K562 (cell line): ENCODE data around the gene ATG12. TPM values are rescaled to one million over a fixed set of nuclear protein-coding genes. Genes with fewer than 3 reads are reported as not detected.

ENCODE experiments used
- ATAC-seq: fragments of 200-7000 bp; cut with Tn5 transposase; 3 replicates; pipeline ENCODE4 v1.9.1; 2020; ENCODE audit warnings: moderate library complexity
- BruUV-seq: library from RNA; stranded (reverse); fragments of 400-500 nt; replicated peaks from 2 replicates; lab custom pipeline; 2021; lab: Mats Ljungman, UMichigan
- CTCF ChIA-PET: fragments of 300-600 bp; formaldehyde crosslinking; extraction: SDS; loops from one replicate; lab custom pipeline; 2021; ENCODE audit warnings: low intra/inter-chr PET ratio; lab: Yijun Ruan, JAX
- POLR2A ChIA-PET: fragments of 300-600, 350-650 bp; sonication (Branson Sonifier 250); formaldehyde crosslinking; extraction: SDS; loops from one replicate; lab custom pipeline; 2021; ENCODE audit warnings: antibody characterized with exemption, inconsistent platforms; lab: Yijun Ruan, JAX
- DNase-seq, 4 experiments: peaks; one replicate each; pipeline versions ENCODE4 v3.0.0 to v3.0.0-alpha.2; 2011 to 2018; ENCODE audit warnings: low spot score in 3 of 4, mixed read lengths in 3 of 4; ENCODE audit errors: extremely low read depth in 1 of 4
- FAIRE-seq: peaks from 2 replicates; lab custom pipeline; 2011; peaks lifted over from hg19 to GRCh38; lab: Jason Lieb, UNC
- H2AFZ ChIP-seq: 2 replicates; pipeline ENCODE4 v1.6.0; 2011; ENCODE audit warnings: low read depth, low read length, control low read depth, inconsistent platforms
- H3K27ac ChIP-seq: fragments of 200-600 bp; 3 replicates; pipeline ENCODE4 v1.8.0; 2011; ENCODE audit warnings: low read depth, mild to moderate bottlenecking, control low read depth, inconsistent platforms, low read length, moderate library complexity, mixed read lengths; ENCODE audit errors: extremely low read depth
- H3K27me3 ChIP-seq, 2 experiments: fragments of 300-600 bp in 1 of 2; 2 replicates in 1 of 2; 3 replicates in 1 of 2; pipeline versions ENCODE4 v1.6.0 to v1.8.0; 2011; ENCODE audit warnings: inconsistent platforms in 2 of 2, low read length in 2 of 2, mild to moderate bottlenecking in 1 of 2, mixed read lengths in 1 of 2, moderate library complexity in 1 of 2; ENCODE audit not compliant: control insufficient read depth in 2 of 2, insufficient read depth in 2 of 2
- H3K36me3 ChIP-seq: fragments of 300-600 bp; 3 replicates; pipeline ENCODE4 v1.8.0; 2011; ENCODE audit warnings: mild to moderate bottlenecking, low read length, inconsistent platforms; ENCODE audit not compliant: control insufficient read depth, insufficient read depth
- H3K4me1 ChIP-seq, 2 experiments: fragments of 200-600 bp in 1 of 2; replicated peaks in 1 of 2; 2 replicates in 1 of 2; 3 replicates in 1 of 2; pipeline versions ENCODE4 v1.5.1 to v1.8.0; 2011; ENCODE audit warnings: inconsistent platforms in 2 of 2, low read length in 2 of 2, mild to moderate bottlenecking in 1 of 2, mixed read lengths in 1 of 2, moderate library complexity in 1 of 2; ENCODE audit not compliant: control insufficient read depth in 2 of 2, insufficient read depth in 2 of 2
- H3K4me2 ChIP-seq: 2 replicates; pipeline ENCODE4 v1.6.1; 2011; ENCODE audit warnings: low read length, control low read depth, inconsistent platforms, mixed read lengths; ENCODE audit not compliant: insufficient read depth
- H3K4me3 ChIP-seq: fragments of 200-600 bp; sonication (generic), shearing (Covaris generic); 2 replicates; pipeline ENCODE4 v1.5.1; 2016; ENCODE audit warnings: control low read depth, inconsistent platforms
- H3K79me2 ChIP-seq: fragments of 200-600 bp; 3 replicates; pipeline ENCODE4 v1.8.0; 2011; ENCODE audit warnings: low read length, inconsistent platforms; ENCODE audit not compliant: control insufficient read depth, insufficient read depth
- H3K9ac ChIP-seq, 2 experiments: 2 replicates each; pipeline versions ENCODE4 v1.6.0 to v1.6.1; 2011; ENCODE audit warnings: low read depth in 2 of 2, low read length in 2 of 2, control low read depth in 1 of 2, inconsistent platforms in 1 of 2, mild to moderate bottlenecking in 1 of 2, mixed read lengths in 1 of 2; ENCODE audit not compliant: insufficient read depth in 1 of 2
- H3K9me1 ChIP-seq: one replicate; pipeline ENCODE4 v1.6.0; 2011; ENCODE audit warnings: inconsistent platforms, mild to moderate bottlenecking, low read length, moderate library complexity; ENCODE audit not compliant: control insufficient read depth, insufficient read depth
- H3K9me3 ChIP-seq: replicated peaks from 2 replicates; pipeline ENCODE4 v1.5.1; 2011; ENCODE audit warnings: low read depth, low read length, inconsistent platforms; ENCODE audit not compliant: control insufficient read depth, insufficient read depth
- H4K20me1 ChIP-seq: replicated peaks from 2 replicates; pipeline ENCODE4 v1.6.1; 2011; ENCODE audit warnings: low read length, inconsistent platforms, mixed read lengths; ENCODE audit not compliant: control insufficient read depth, insufficient read depth
- CBX2 ChIP-seq: fragments of 200-600 bp; sonication (generic); IDR thresholded peaks from one replicate; pipeline ENCODE4 v1.6.1; 2012; ENCODE audit warnings: mild to moderate bottlenecking, low read length, inconsistent platforms; ENCODE audit not compliant: insufficient read depth, poor library complexity, severe bottlenecking
- E2F1 ChIP-seq: sonication (generic); formaldehyde crosslinking; IDR thresholded peaks from 2 replicates; pipeline ENCODE4 v1.8.1; 2023; ENCODE audit warnings: mild to moderate bottlenecking, missing genetic modification reagents, moderate library complexity
- KLF16 ChIP-seq: IDR thresholded peaks from 2 replicates; pipeline ENCODE4 v1.6.1; 2016; ENCODE audit warnings: antibody characterized with exemption
- SMARCE1 ChIP-seq: fragments of 450-650 bp; IDR thresholded peaks from 2 replicates; pipeline ENCODE4 v1.7.1; 2016; ENCODE audit warnings: mild to moderate bottlenecking
- ZNF354B ChIP-seq: fragments of 250-450 bp; sonication (Bioruptor Pico); IDR thresholded peaks from 2 replicates; pipeline ENCODE4 v1.4.0; 2020
- ZNF695 ChIP-seq: fragments of 450-650 bp; formaldehyde crosslinking; IDR thresholded peaks from 2 replicates; pipeline ENCODE4 v1.4.0; 2020; ENCODE audit warnings: mild to moderate bottlenecking, moderate library complexity
- ZNF785 ChIP-seq: fragments of 250-450 bp; sonication (Bioruptor Pico); IDR thresholded peaks from 2 replicates; pipeline ENCODE4 v1.4.0; 2020; ENCODE audit warnings: mild to moderate bottlenecking
- WGBS: fragments of 100-300 bp; shearing (Covaris generic); methylation state at CpG from one replicate; pipeline ENCODE4 v1.1.6; 2016; ENCODE audit warnings: low coverage, mixed read lengths; ENCODE audit not compliant: insufficient coverage; ENCODE audit errors: missing lambda C conversion rate; 5-methylcytosine and 5-hydroxymethylcytosine counted together
- in situ Hi-C: fragments of 300-500 bp; cut with MboI; formaldehyde crosslinking; loops from 4 replicates; pipeline ENCODE4 v1.15.0; 2018; ENCODE audit warnings: inconsistent platforms, mixed read lengths
- intact Hi-C: fragments of 100-400 bp; cut with micrococcal nuclease; formaldehyde crosslinking; loops from 2 replicates; pipeline ENCODE4 v1.14.2; 2022
- polyA plus RNA-seq, 8 experiments: library from polyadenylated mRNA; depleted of rRNA in 4 of 8; stranded (reverse) in 5 of 8; unstranded in 3 of 8; fragments of >200 nt; fragmentation: Nextera tagmentation in 2 of 8; fragmentation: Illumina TruSeq in 1 of 8; extraction: Ambion mirVana in 2 of 8; extraction: Trizol in 1 of 8; gene quantifications; 2 replicates each; pipeline versions ENCODE4 v1.2.1 to v1.2.3, GENCODE V29; 2011 to 2014; ENCODE audit warnings: inconsistent platforms in 1 of 8, missing spikeins in 1 of 8
- total RNA-seq, 7 experiments: library from RNA; depleted of rRNA in 6 of 7; stranded (reverse); fragments of >200 nt in 6 of 7; fragmentation: Illumina TruSeq in 2 of 7; extraction: Trizol in 2 of 7; gene quantifications; 2 replicates each; pipeline versions ENCODE4 v1.2.1 to v1.2.3, GENCODE V29; 2011 to 2021; ENCODE audit warnings: low replicate concordance in 1 of 7
- TF ChIP-seq, protein P1 (sequence below): fragments of 450-650 bp; IDR thresholded peaks from 2 replicates; pipeline ENCODE4 v1.6.1; 2016; ENCODE audit warnings: mild to moderate bottlenecking, moderate library complexity

The ATG12 gene
- total and polyA plus RNA-seq, 9 of the 15 experiments (the other 6 are each of a cell fraction or from before 2014, with no cell fraction given), result 21.6 to 132 (median 61.3) TPM

GRCh38 chr5:115858396-115858795 is 17.0 kb upstream of the ATG12 start:
- H3K9me3 ChIP-seq, result 0 out of 2 replicates have a peak, but pooled peaks cover 2% of the 10 kb centered on the region
- H3K9ac ChIP-seq, result no peak overlapping the region
- no peaks in the 10 kb centered on the region for H4K20me1 ChIP-seq
- DNase-seq, result no peak
- no peak overlapping the region for H2AFZ ChIP-seq
- WGBS, result 87% methylated on average over 3 of the region's 3 CpGs
- ChIA-PET CTCF (no interaction called here), POLR2A (interaction anchor here (1.0 kb wide), 1 partner anchor 11 kb away, joined by 4 read pairs; no protein-coding TSS in a partner anchor)
- H3K36me3 ChIP-seq, result no peaks in the 10 kb centered on the region
- H3K4me2 ChIP-seq, result no peak overlapping the region
- H3K9me1 ChIP-seq, result no peaks in the 10 kb centered on the region
- no peak for ATAC-seq
- no peak overlapping the region for H3K4me3 ChIP-seq
- no peak overlapping the region for H3K27ac ChIP-seq
- BruUV-seq, result no TSS peak
- H3K27me3 ChIP-seq, result no peaks in the 10 kb centered on the region
- no peaks in the 10 kb centered on the region for H3K4me1 ChIP-seq
- no peak for FAIRE-seq
- H3K79me2 ChIP-seq, result peaks cover 35% of the 10 kb centered on the region
- intact Hi-C loops (no loop called here), in situ Hi-C loops (no loop called here)
- no peak for TF ChIP-seq KLF16
- TF ChIP-seq, protein P1, sequence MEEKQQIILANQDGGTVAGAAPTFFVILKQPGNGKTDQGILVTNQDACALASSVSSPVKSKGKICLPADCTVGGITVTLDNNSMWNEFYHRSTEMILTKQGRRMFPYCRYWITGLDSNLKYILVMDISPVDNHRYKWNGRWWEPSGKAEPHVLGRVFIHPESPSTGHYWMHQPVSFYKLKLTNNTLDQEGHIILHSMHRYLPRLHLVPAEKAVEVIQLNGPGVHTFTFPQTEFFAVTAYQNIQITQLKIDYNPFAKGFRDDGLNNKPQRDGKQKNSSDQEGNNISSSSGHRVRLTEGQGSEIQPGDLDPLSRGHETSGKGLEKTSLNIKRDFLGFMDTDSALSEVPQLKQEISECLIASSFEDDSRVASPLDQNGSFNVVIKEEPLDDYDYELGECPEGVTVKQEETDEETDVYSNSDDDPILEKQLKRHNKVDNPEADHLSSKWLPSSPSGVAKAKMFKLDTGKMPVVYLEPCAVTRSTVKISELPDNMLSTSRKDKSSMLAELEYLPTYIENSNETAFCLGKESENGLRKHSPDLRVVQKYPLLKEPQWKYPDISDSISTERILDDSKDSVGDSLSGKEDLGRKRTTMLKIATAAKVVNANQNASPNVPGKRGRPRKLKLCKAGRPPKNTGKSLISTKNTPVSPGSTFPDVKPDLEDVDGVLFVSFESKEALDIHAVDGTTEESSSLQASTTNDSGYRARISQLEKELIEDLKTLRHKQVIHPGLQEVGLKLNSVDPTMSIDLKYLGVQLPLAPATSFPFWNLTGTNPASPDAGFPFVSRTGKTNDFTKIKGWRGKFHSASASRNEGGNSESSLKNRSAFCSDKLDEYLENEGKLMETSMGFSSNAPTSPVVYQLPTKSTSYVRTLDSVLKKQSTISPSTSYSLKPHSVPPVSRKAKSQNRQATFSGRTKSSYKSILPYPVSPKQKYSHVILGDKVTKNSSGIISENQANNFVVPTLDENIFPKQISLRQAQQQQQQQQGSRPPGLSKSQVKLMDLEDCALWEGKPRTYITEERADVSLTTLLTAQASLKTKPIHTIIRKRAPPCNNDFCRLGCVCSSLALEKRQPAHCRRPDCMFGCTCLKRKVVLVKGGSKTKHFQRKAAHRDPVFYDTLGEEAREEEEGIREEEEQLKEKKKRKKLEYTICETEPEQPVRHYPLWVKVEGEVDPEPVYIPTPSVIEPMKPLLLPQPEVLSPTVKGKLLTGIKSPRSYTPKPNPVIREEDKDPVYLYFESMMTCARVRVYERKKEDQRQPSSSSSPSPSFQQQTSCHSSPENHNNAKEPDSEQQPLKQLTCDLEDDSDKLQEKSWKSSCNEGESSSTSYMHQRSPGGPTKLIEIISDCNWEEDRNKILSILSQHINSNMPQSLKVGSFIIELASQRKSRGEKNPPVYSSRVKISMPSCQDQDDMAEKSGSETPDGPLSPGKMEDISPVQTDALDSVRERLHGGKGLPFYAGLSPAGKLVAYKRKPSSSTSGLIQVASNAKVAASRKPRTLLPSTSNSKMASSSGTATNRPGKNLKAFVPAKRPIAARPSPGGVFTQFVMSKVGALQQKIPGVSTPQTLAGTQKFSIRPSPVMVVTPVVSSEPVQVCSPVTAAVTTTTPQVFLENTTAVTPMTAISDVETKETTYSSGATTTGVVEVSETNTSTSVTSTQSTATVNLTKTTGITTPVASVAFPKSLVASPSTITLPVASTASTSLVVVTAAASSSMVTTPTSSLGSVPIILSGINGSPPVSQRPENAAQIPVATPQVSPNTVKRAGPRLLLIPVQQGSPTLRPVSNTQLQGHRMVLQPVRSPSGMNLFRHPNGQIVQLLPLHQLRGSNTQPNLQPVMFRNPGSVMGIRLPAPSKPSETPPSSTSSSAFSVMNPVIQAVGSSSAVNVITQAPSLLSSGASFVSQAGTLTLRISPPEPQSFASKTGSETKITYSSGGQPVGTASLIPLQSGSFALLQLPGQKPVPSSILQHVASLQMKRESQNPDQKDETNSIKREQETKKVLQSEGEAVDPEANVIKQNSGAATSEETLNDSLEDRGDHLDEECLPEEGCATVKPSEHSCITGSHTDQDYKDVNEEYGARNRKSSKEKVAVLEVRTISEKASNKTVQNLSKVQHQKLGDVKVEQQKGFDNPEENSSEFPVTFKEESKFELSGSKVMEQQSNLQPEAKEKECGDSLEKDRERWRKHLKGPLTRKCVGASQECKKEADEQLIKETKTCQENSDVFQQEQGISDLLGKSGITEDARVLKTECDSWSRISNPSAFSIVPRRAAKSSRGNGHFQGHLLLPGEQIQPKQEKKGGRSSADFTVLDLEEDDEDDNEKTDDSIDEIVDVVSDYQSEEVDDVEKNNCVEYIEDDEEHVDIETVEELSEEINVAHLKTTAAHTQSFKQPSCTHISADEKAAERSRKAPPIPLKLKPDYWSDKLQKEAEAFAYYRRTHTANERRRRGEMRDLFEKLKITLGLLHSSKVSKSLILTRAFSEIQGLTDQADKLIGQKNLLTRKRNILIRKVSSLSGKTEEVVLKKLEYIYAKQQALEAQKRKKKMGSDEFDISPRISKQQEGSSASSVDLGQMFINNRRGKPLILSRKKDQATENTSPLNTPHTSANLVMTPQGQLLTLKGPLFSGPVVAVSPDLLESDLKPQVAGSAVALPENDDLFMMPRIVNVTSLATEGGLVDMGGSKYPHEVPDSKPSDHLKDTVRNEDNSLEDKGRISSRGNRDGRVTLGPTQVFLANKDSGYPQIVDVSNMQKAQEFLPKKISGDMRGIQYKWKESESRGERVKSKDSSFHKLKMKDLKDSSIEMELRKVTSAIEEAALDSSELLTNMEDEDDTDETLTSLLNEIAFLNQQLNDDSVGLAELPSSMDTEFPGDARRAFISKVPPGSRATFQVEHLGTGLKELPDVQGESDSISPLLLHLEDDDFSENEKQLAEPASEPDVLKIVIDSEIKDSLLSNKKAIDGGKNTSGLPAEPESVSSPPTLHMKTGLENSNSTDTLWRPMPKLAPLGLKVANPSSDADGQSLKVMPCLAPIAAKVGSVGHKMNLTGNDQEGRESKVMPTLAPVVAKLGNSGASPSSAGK, result no peak
- TF ChIP-seq ZNF695 (CRISPR knock-in tag), result no peak
- TF ChIP-seq SMARCE1, result no peak
- no peak for TF ChIP-seq E2F1 (CRISPR knock-in tag)
- no peak for TF ChIP-seq CBX2
- TF ChIP-seq ZNF354B (CRISPR knock-in tag), result no peak
- no peak for TF ChIP-seq ZNF785 (CRISPR knock-in tag)
